NT2/D1 (cell line): ENCODE results near the gene LAGE3.

ENCODE experiments used
- SUZ12 ChIP-seq: IDR thresholded peaks from 2 replicates; pipeline ENCODE4 v1.6.1; 2011; ENCODE audit not compliant: insufficient read length, insufficient read depth; ENCODE audit errors: extremely low read depth
- ZNF274 ChIP-seq: IDR thresholded peaks from 2 replicates; pipeline ENCODE4 v1.6.1; 2011; ENCODE audit warnings: mild to moderate bottlenecking, low read depth, low read length

- TF ChIP-seq SUZ12 (no peak), ZNF274 (no peak)
Observed at GRCh38 chrX:154488336-154489075, 9.4 kb upstream of the LAGE3 start.
